Natural killer cell (primary cell): Measurements from ENCODE around the gene GRHL3. TPM values are rescaled to one million over a fixed set of nuclear protein-coding genes. Genes with fewer than 3 reads are reported as not detected.
"Not testable (repeated sequence)": the region's sequence is repeated elsewhere in the genome, so short reads cannot be mapped to it uniquely, and the experiment has no call there.

Source experiments
- ATAC-seq, 3 donors: fragments of 150-1000 bp in 2 of 3; fragments of 200-7000 bp in 1 of 3; cut with Tn5 transposase; 1 replicate in 1 of 3; 2 replicates in 2 of 3; pipeline ENCODE4 v1.10.0; 2021; ENCODE audit warnings: mild to moderate bottlenecking in 2 of 3, moderate library complexity in 2 of 3
- DNase-seq, 2 donors: peaks; one replicate each; pipeline versions ENCODE4 v3.0.0 to v3.0.0-alpha.2; 2013 to 2021; ENCODE audit warnings: mixed read lengths in 1 of 2
- H3K27ac ChIP-seq: one replicate; pipeline ENCODE4 v1.5.1; 2013; ENCODE audit warnings: mild to moderate bottlenecking, low read length
- H3K27me3 ChIP-seq: one replicate; pipeline ENCODE4 v1.6.1; 2013; ENCODE audit warnings: low read length; ENCODE audit not compliant: control insufficient read depth, insufficient read depth
- H3K36me3 ChIP-seq: one replicate; pipeline ENCODE4 v1.6.1; 2013; ENCODE audit warnings: low read length; ENCODE audit not compliant: control insufficient read depth, insufficient read depth
- H3K4me1 ChIP-seq: one replicate; pipeline ENCODE4 v1.6.1; 2013; ENCODE audit warnings: low read length; ENCODE audit not compliant: control insufficient read depth, insufficient read depth
- H3K4me3 ChIP-seq: one replicate; pipeline ENCODE4 v1.5.1; 2013; ENCODE audit warnings: low read length
- H3K9me3 ChIP-seq: one replicate; pipeline ENCODE4 v1.6.1; 2013; ENCODE audit warnings: low read length; ENCODE audit not compliant: control insufficient read depth, insufficient read depth
- H3K27ac Mint-ChIP-seq, 2 donors: one replicate each; pipeline ENCODE4 v1.8.0; 2022; ENCODE audit warnings: mild to moderate bottlenecking in 2 of 2, mixed read lengths in 2 of 2, moderate library complexity in 1 of 2
- H3K27me3 Mint-ChIP-seq, 2 donors: one replicate each; pipeline ENCODE4 v1.8.0; 2022; ENCODE audit warnings: low read depth in 2 of 2, mixed read lengths in 2 of 2
- H3K36me3 Mint-ChIP-seq: one replicate; pipeline ENCODE4 v1.8.0; 2022; ENCODE audit warnings: mixed read lengths
- H3K4me1 Mint-ChIP-seq, 2 donors: one replicate each; pipeline ENCODE4 v1.8.0; 2022; ENCODE audit warnings: mixed read lengths in 2 of 2
- H3K4me3 Mint-ChIP-seq: one replicate; pipeline ENCODE4 v1.8.0; 2022; ENCODE audit warnings: mild to moderate bottlenecking, moderate library complexity, mixed read lengths
- H3K9me3 Mint-ChIP-seq, 2 donors: one replicate each; pipeline ENCODE4 v1.8.0; 2022; ENCODE audit warnings: mixed read lengths in 2 of 2
- WGBS: methylation state at CpG from one replicate; pipeline ENCODE4 v1.1.7; 2013; ENCODE audit warnings: missing lambda C conversion rate; ENCODE audit not compliant: insufficient coverage; 5-methylcytosine and 5-hydroxymethylcytosine counted together
- intact Hi-C: fragments of 100-400 bp; cut with micrococcal nuclease; formaldehyde crosslinking; loops from one replicate; pipeline ENCODE4 v1.14.2; 2022
- total RNA-seq, 4 donors: library from RNA; stranded (reverse); fragments of 120-200 nt in 1 of 4; gene quantifications; one replicate each; pipeline versions ENCODE4 v1.2.3 to v1.2.4, GENCODE V29; 2013 to 2022
- TF ChIP-seq, protein P1 (sequence below): fragments of 200-600 bp; IDR thresholded peaks from one replicate; pipeline ENCODE4 v1.8.0; 2022; ENCODE audit warnings: antibody characterized with exemption

Gene GRHL3
- total RNA-seq = not detected
- not detected for total RNA-seq (2013)

GRCh38 chr1:24319312-24319863, at the start of gene GRHL3:
Gene GRHL3, plus strand, starts transcription at chr1:24319357. Its CDS starts 195 bp downstream, at chr1:24319552.
- H3K4me1 ChIP-seq = peaks cover 40% of the 10 kb centered on the region
- TF ChIP-seq, protein P1, sequence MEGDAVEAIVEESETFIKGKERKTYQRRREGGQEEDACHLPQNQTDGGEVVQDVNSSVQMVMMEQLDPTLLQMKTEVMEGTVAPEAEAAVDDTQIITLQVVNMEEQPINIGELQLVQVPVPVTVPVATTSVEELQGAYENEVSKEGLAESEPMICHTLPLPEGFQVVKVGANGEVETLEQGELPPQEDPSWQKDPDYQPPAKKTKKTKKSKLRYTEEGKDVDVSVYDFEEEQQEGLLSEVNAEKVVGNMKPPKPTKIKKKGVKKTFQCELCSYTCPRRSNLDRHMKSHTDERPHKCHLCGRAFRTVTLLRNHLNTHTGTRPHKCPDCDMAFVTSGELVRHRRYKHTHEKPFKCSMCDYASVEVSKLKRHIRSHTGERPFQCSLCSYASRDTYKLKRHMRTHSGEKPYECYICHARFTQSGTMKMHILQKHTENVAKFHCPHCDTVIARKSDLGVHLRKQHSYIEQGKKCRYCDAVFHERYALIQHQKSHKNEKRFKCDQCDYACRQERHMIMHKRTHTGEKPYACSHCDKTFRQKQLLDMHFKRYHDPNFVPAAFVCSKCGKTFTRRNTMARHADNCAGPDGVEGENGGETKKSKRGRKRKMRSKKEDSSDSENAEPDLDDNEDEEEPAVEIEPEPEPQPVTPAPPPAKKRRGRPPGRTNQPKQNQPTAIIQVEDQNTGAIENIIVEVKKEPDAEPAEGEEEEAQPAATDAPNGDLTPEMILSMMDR = no peak
- Mint-ChIP-seq H3K27ac (no peak within 1 kb of the TSS), H3K4me1 (peaks cover 34 to 41% of the 10 kb centered on the region in 2 donors), H3K9me3 (no peaks in the 10 kb centered on the region), H3K27me3 (peaks cover 62% of the 10 kb centered on the region in 2 donors), H3K36me3 (no peaks in the 10 kb centered on the region), H3K4me3 (peak within 1 kb of the TSS; percentile 22)
- H3K4me3 ChIP-seq = no peak within 1 kb of the TSS
- H3K9me3 ChIP-seq = no peaks in the 10 kb centered on the region
- H3K36me3 ChIP-seq = no peaks in the 10 kb centered on the region
- WGBS = 5% methylated on average over 21 of the region's 21 CpGs
- no peak within 1 kb of the TSS for H3K27ac ChIP-seq
- peak in 1 of 2 donors; percentile 45 for DNase-seq
- ATAC-seq = no peak
- intact Hi-C loops = no loop called here
- peaks cover 66% of the 10 kb centered on the region for H3K27me3 ChIP-seq

- H3K36me3 ChIP-seq, H3K4me3 Mint-ChIP-seq, H3K9me3 Mint-ChIP-seq, intact Hi-C loops, H3K4me1 ChIP-seq, H3K4me3 ChIP-seq, ATAC-seq, H3K27ac Mint-ChIP-seq, H3K36me3 Mint-ChIP-seq, H3K9me3 ChIP-seq, H3K4me1 Mint-ChIP-seq, H3K27me3 ChIP-seq, DNase-seq, H3K27ac ChIP-seq: not testable (repeated sequence)
- H3K27me3 Mint-ChIP-seq = peaks cover 33 to 50% of the 10 kb centered on the region in 2 donors
- WGBS = 86% methylated on average over 20 of the region's 20 CpGs
These were observed 44.7 kb upstream of the GRHL3 start for GRCh38 chr1:24274203-24275103.

- Histone ChIP-seq H3K27ac (no peak overlapping the region), H3K36me3 (no peaks in the 10 kb centered on the region), H3K27me3 (no peaks in the 10 kb centered on the region), H3K4me1 (no peaks in the 10 kb centered on the region), H3K4me3 (no peak overlapping the region), H3K9me3 (no peaks in the 10 kb centered on the region)
- Mint-ChIP-seq H3K36me3 (peaks cover 6% of the 10 kb centered on the region), H3K27me3 (peaks cover 34 to 47% of the 10 kb centered on the region in 2 donors), H3K4me1 (peaks cover 0 to 6% of the 10 kb centered on the region in 2 donors), H3K9me3 (no peaks in the 10 kb centered on the region), H3K4me3 (no peak overlapping the region), H3K27ac (no peak overlapping the region)
- no CpG with 5 or more reads among the region's 2 CpGs for WGBS
- TF ChIP-seq, protein P1 = no peak
- no peak for ATAC-seq
- intact Hi-C loops = no loop called here
- DNase-seq = no peak
These were observed 44.1 kb upstream of the GRHL3 start for GRCh38 chr1:24275104-24275410.

DNA sequence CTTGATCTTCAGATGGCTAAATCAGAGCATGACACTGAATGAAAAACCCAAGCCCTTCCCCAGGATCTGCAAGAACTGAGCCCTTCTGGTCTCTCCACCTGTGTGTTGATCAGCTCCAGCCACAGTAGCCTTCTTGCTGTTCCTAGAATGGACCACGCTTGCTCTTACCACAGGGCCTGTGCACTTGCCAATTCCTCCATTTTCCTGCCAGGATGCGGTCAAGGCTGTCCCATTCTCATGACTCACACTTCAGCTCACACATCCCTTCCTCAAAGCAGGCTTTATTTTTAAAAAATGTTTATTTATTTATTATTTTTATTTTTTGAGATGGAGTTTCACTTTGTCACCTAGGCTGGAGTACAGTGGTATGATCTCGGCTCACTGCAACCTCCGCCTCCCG, 43.6 kb upstream of the GRHL3 start:
- Histone ChIP-seq H3K27ac (no peak overlapping the region), H3K36me3 (no peaks in the 10 kb centered on the region), H3K4me1 (no peaks in the 10 kb centered on the region), H3K27me3 (no peaks in the 10 kb centered on the region), H3K9me3 (no peaks in the 10 kb centered on the region), H3K4me3 (no peak overlapping the region)
- Mint-ChIP-seq H3K27ac (no peak overlapping the region), H3K9me3 (no peaks in the 10 kb centered on the region), H3K36me3 (peaks cover 1% of the 10 kb centered on the region), H3K4me1 (peaks cover 0 to 6% of the 10 kb centered on the region in 2 donors), H3K4me3 (no peak overlapping the region), H3K27me3 (peaks cover 32 to 48% of the 10 kb centered on the region in 2 donors)
- DNase-seq (no peak), ATAC-seq (no peak)
- WGBS = 94% methylated on average over 5 of the region's 5 CpGs
- intact Hi-C loops = no loop called here
- TF ChIP-seq, protein P1 = no peak
